HFFc6 (cell line): ENCODE data around the gene LTF. TPM values are rescaled to one million over a fixed set of nuclear protein-coding genes. Genes with fewer than 3 reads are reported as not detected.
"Not testable (repeated sequence)": the region's sequence is repeated elsewhere in the genome, so short reads cannot be mapped to it uniquely, and the experiment has no call there.

ENCODE experiments used
- DNase-seq: peaks from one replicate; pipeline ENCODE4 v3.0.0-alpha.2; 2018
- H3K27ac Mint-ChIP-seq: 2 replicates; pipeline ENCODE4 v1.8.0; 2020; ENCODE audit warnings: mild to moderate bottlenecking, mixed read lengths
- H3K27me3 Mint-ChIP-seq: 2 replicates; pipeline ENCODE4 v1.8.0; 2021; ENCODE audit warnings: mild to moderate bottlenecking, moderate library complexity, mixed read lengths; ENCODE audit not compliant: insufficient read depth
- H3K36me3 Mint-ChIP-seq: 2 replicates; pipeline ENCODE4 v1.8.0; 2021; ENCODE audit warnings: low read depth, mixed read lengths
- H3K4me1 Mint-ChIP-seq: 2 replicates; pipeline ENCODE4 v1.8.0; 2020; ENCODE audit warnings: low read depth, mixed read lengths
- H3K4me3 Mint-ChIP-seq: 2 replicates; pipeline ENCODE4 v1.8.0; 2020; ENCODE audit warnings: mild to moderate bottlenecking, moderate library complexity, mixed read lengths
- H3K9me3 Mint-ChIP-seq: 2 replicates; pipeline ENCODE4 v1.8.0; 2020; ENCODE audit warnings: mild to moderate bottlenecking, mixed read lengths
- CTCF ChIP-seq: fragments of 200-600 bp; sonication (generic); IDR thresholded peaks from 2 replicates; pipeline ENCODE4 v1.5.0; 2021; ENCODE audit warnings: antibody characterized with exemption, mild to moderate bottlenecking
- total RNA-seq, 6 experiments: library from RNA; stranded (reverse); fragmentation: NEBNext Ultra II Directional; extraction: Animal tissue kit (Norgen Biotek cat#: 25700); gene quantifications; 2 replicates in 1 of 6; 3 replicates in 5 of 6; pipeline ENCODE4 v1.2.3, GENCODE V29; 2021

LTF gene
- total RNA-seq, 6 experiments from 2014 or later: 0.40 TPM; not detected in 5

- Mint-ChIP-seq H3K36me3 (no peaks in the 10 kb centered on the region), H3K4me3 (no peak overlapping the region), H3K27me3 (no peaks in the 10 kb centered on the region), H3K4me1 (peaks cover 76% of the 10 kb centered on the region), H3K9me3 (no peaks in the 10 kb centered on the region; the same call in 1 of the 2 replicates), H3K27ac (no peak overlapping the region)
- no peak for TF ChIP-seq CTCF
- no peak for DNase-seq
Measured at GRCh38 chr3:46498916-46499519, 34.3 kb upstream of the LTF start.

GRCh38 chr3:46497556-46498265 is 33.0 kb upstream of the LTF start, which contains the start of gene RTP3:
RTP3 (plus strand) TSS chr3:46497976; CDS start chr3:46498063, 87 bp downstream.
- no peak for DNase-seq
- peaks cover 6% of the 10 kb centered on the region; the same call in 1 of the 2 replicates for H3K36me3 Mint-ChIP-seq
- peaks cover 63% of the 10 kb centered on the region for H3K4me1 Mint-ChIP-seq
- peak within 1 kb of the TSS; percentile 11; the same call in 1 of the 2 replicates for H3K27ac Mint-ChIP-seq
- TF ChIP-seq CTCF: no peak
- no peaks in the 10 kb centered on the region for H3K27me3 Mint-ChIP-seq
- no peaks in the 10 kb centered on the region for H3K9me3 Mint-ChIP-seq
- H3K4me3 Mint-ChIP-seq: no peak within 1 kb of the TSS

- Mint-ChIP-seq H3K27ac (peak overlapping the region; percentile 55; the same call in 1 of the 2 replicates), H3K36me3 (peaks cover 8% of the 10 kb centered on the region; the same call in 1 of the 2 replicates), H3K4me3 (no peak overlapping the region; the same call in 1 of the 2 replicates), H3K27me3 (no peaks in the 10 kb centered on the region), H3K4me1 (peaks cover 66% of the 10 kb centered on the region), H3K9me3 (no peaks in the 10 kb centered on the region)
- peak; percentile 69 for TF ChIP-seq CTCF
- no peak for DNase-seq
Measured at GRCh38 chr3:46496746-46497555, 32.2 kb upstream of the LTF start.

GRCh38 chr3:46495901-46496456 is 31.3 kb upstream of the LTF start:
- peaks cover 15% of the 10 kb centered on the region; the same call in 1 of the 2 replicates for H3K36me3 Mint-ChIP-seq
- peak overlapping the region; percentile 87 for H3K27ac Mint-ChIP-seq
- H3K27me3 Mint-ChIP-seq: no peaks in the 10 kb centered on the region
- TF ChIP-seq CTCF: no peak
- peaks cover 66% of the 10 kb centered on the region for H3K4me1 Mint-ChIP-seq
- peak overlapping the region; percentile 57 for H3K4me3 Mint-ChIP-seq
- DNase-seq: peak; percentile 96
- no peaks in the 10 kb centered on the region for H3K9me3 Mint-ChIP-seq

GRCh38 chr3:46494491-46494890 is 29.8 kb upstream of the LTF start:
- not testable (repeated sequence) for H3K4me3 Mint-ChIP-seq, H3K27ac Mint-ChIP-seq, H3K27me3 Mint-ChIP-seq, H3K9me3 Mint-ChIP-seq, DNase-seq
- Mint-ChIP-seq H3K4me1 (peaks cover 66% of the 10 kb centered on the region), H3K36me3 (peaks cover 15% of the 10 kb centered on the region; the same call in 1 of the 2 replicates)
